Esophagus muscularis mucosa (tissue), 4 donors: Measurements from ENCODE around the gene ST6GALNAC3. TPM values are rescaled to one million over a fixed set of nuclear protein-coding genes. Genes with fewer than 3 reads are reported as not detected.
"Not testable (repeated sequence)": the region's sequence is repeated elsewhere in the genome, so short reads cannot be mapped to it uniquely, and the experiment has no call there.

Source experiments
- DNase-seq: peaks from one replicate; pipeline ENCODE4 v3.0.0-alpha.2; 2017; ENCODE audit errors: extremely low spot score
- H3K27ac ChIP-seq, 4 donors: fragments of 200-600 bp; sonication (generic); replicated peaks in 1 of 4; 1 replicate in 3 of 4; 2 replicates in 1 of 4; pipeline ENCODE4 v1.5.1; 2016 to 2019; ENCODE audit warnings: mild to moderate bottlenecking in 1 of 4
- H3K27me3 ChIP-seq, 4 donors: fragments of 200-600 bp; sonication (generic); one replicate each; pipeline versions ENCODE4 v1.5.1 to v1.6.0; 2016 to 2019
- H3K36me3 ChIP-seq, 4 donors: fragments of 200-600 bp; sonication (generic); one replicate each; pipeline ENCODE4 v1.5.1; 2016 to 2019
- H3K4me1 ChIP-seq, 4 donors: fragments of 200-600 bp; sonication (generic); one replicate each; pipeline ENCODE4 v1.5.1; 2016 to 2019
- H3K4me3 ChIP-seq, 4 donors: fragments of 200-600 bp; sonication (generic); 1 replicate in 2 of 4; 2 replicates in 2 of 4; pipeline ENCODE4 v1.5.1; 2016 to 2019; ENCODE audit warnings: mild to moderate bottlenecking in 4 of 4, moderate library complexity in 1 of 4
- H3K9me3 ChIP-seq, 4 donors: fragments of 200-600 bp; sonication (generic); 1 replicate in 3 of 4; 2 replicates in 1 of 4; pipeline ENCODE4 v1.5.1; 2016 to 2019
- EP300 ChIP-seq: sonication (generic); formaldehyde crosslinking; IDR thresholded peaks from one replicate; pipeline ENCODE4 v1.6.1; 2017; ENCODE audit warnings: antibody characterized with exemption
- POLR2A ChIP-seq: fragments of 450-650 bp; IDR thresholded peaks from one replicate; pipeline ENCODE4 v1.6.1; 2017; ENCODE audit warnings: antibody characterized with exemption, moderate library complexity, mild to moderate bottlenecking, low read depth
- POLR2AphosphoS5 ChIP-seq, 2 donors: sonication (generic); formaldehyde crosslinking; IDR thresholded peaks; one replicate each; pipeline ENCODE4 v1.6.1; 2017; ENCODE audit warnings: antibody characterized with exemption in 2 of 2
- WGBS: methylation state at CpG from one replicate; pipeline ENCODE4 v1.1.5; 2018; 5-methylcytosine and 5-hydroxymethylcytosine counted together
- intact Hi-C: fragments of 100-400 bp; cut with DNase I; formaldehyde crosslinking; loops from one replicate; pipeline ENCODE4 v1.15.1; 2023
- total RNA-seq, 4 donors: library from RNA; depleted of rRNA; stranded (reverse); fragments of >200 nt; gene quantifications; one replicate each; pipeline versions ENCODE4 v1.1.0 to v1.2.1, GENCODE V29; 2016
- TF ChIP-seq, protein P1 (sequence below), 3 experiments: fragments of 200-600 bp in 2 of 3; fragments of 450-650 bp in 1 of 3; sonication (generic) in 2 of 3; IDR thresholded peaks; one replicate each; pipeline ENCODE4 v1.5.1; 2017 to 2019; ENCODE audit warnings: antibody characterized with exemption in 3 of 3, mild to moderate bottlenecking in 2 of 3, moderate library complexity in 1 of 3

ST6GALNAC3 gene
- total RNA-seq, 4 donors from 2014 or later, result 2.1 to 6.8 (median 4.8) TPM

GRCh38 chr1:76115171-76115570 is 40.6 kb downstream of the ST6GALNAC3 start:
- Histone ChIP-seq H3K9me3 (no peaks in the 10 kb centered on the region), H3K27me3 (no peaks in the 10 kb centered on the region), H3K4me1 (peaks cover 0 to 9% (median 7%) of the 10 kb centered on the region in 4 donors), H3K36me3 (no peaks in the 10 kb centered on the region), H3K27ac (no peak overlapping the region), H3K4me3 (no peak overlapping the region)
- WGBS, result 90% methylated on average over 2 of the region's 2 CpGs
- TF ChIP-seq EP300 (no peak), POLR2A (no peak), POLR2AphosphoS5 (IDR thresholded peaks at IDR 0.05) (no peak)
- TF ChIP-seq, protein P1, sequence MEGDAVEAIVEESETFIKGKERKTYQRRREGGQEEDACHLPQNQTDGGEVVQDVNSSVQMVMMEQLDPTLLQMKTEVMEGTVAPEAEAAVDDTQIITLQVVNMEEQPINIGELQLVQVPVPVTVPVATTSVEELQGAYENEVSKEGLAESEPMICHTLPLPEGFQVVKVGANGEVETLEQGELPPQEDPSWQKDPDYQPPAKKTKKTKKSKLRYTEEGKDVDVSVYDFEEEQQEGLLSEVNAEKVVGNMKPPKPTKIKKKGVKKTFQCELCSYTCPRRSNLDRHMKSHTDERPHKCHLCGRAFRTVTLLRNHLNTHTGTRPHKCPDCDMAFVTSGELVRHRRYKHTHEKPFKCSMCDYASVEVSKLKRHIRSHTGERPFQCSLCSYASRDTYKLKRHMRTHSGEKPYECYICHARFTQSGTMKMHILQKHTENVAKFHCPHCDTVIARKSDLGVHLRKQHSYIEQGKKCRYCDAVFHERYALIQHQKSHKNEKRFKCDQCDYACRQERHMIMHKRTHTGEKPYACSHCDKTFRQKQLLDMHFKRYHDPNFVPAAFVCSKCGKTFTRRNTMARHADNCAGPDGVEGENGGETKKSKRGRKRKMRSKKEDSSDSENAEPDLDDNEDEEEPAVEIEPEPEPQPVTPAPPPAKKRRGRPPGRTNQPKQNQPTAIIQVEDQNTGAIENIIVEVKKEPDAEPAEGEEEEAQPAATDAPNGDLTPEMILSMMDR (IDR thresholded peaks at IDR 0.05), result no peak
- intact Hi-C loops, result no loop called here
- no peak for DNase-seq

DNA sequence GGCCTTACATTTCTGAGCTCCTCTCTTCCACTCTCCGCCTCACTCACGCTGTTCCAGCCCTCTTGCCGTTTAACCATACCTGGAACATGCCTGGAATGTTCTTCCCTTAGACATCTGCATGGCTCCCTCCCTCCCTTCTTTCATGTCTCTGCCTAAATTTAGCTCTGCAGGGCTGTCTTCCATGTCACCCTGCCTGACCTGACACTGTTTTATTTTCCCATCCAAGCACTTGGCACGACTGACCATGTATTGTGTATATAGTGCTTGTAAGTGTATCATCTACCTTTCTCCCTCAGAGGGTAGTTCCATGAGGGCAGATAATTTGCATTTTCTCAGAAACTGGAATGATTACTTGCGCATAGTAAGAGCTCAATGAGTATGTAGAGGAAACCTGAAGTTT is 47.3 kb downstream of the ST6GALNAC3 start:
- Histone ChIP-seq H3K27ac (no peak overlapping the region), H3K27me3 (no peaks in the 10 kb centered on the region), H3K9me3 (no peaks in the 10 kb centered on the region), H3K36me3 (no peaks in the 10 kb centered on the region), H3K4me1 (peaks cover 0 to 13% (median 10%) of the 10 kb centered on the region in 4 donors), H3K4me3 (no peak overlapping the region)
- WGBS, result 50% methylated on average over 5 of the region's 5 CpGs
- DNase-seq, result no peak
- TF ChIP-seq POLR2AphosphoS5 (IDR thresholded peaks at IDR 0.05) (no peak), POLR2A (no peak), EP300 (no peak)
- TF ChIP-seq, protein P1 (IDR thresholded peaks at IDR 0.05), result no peak
- intact Hi-C loops, result no loop called here

GRCh38 chr1:76122271-76122670 is 47.7 kb downstream of the ST6GALNAC3 start:
- WGBS, result 89% methylated on average over 5 of the region's 5 CpGs
- no peak for DNase-seq
- H3K36me3 ChIP-seq, result no peaks in the 10 kb centered on the region
- no peak overlapping the region for H3K27ac ChIP-seq
- H3K27me3 ChIP-seq, result no peaks in the 10 kb centered on the region
- H3K4me3 ChIP-seq, result no peak overlapping the region
- intact Hi-C loops, result no loop called here
- H3K4me1 ChIP-seq, result peaks cover 0 to 13% (median 10%) of the 10 kb centered on the region in 4 donors
- H3K9me3 ChIP-seq, result no peaks in the 10 kb centered on the region
- TF ChIP-seq POLR2A (no peak), POLR2AphosphoS5 (IDR thresholded peaks at IDR 0.05) (no peak), EP300 (no peak)
- TF ChIP-seq, protein P1 (IDR thresholded peaks at IDR 0.05), result no peak

GRCh38 chr1:76123411-76124064 is 49.0 kb downstream of the ST6GALNAC3 start:
- H3K36me3 ChIP-seq, H3K9me3 ChIP-seq, H3K27me3 ChIP-seq, intact Hi-C loops, H3K4me3 ChIP-seq, H3K27ac ChIP-seq, DNase-seq: not testable (repeated sequence)
- WGBS, result 91% methylated on average over 5 of the region's 5 CpGs
- peaks cover 0 to 13% (median 10%) of the 10 kb centered on the region in 4 donors for H3K4me1 ChIP-seq

GRCh38 chr1:76124196-76124595 is 49.6 kb downstream of the ST6GALNAC3 start:
- TF ChIP-seq POLR2AphosphoS5 (IDR thresholded peaks at IDR 0.05) (no peak), EP300 (no peak), POLR2A (no peak)
- TF ChIP-seq, protein P1 (IDR thresholded peaks at IDR 0.05), result no peak
- no peak overlapping the region for H3K27ac ChIP-seq
- WGBS, result 84% methylated on average over 7 of the region's 7 CpGs
- peaks cover 0 to 13% (median 10%) of the 10 kb centered on the region in 4 donors for H3K4me1 ChIP-seq
- no peak for DNase-seq
- no peaks in the 10 kb centered on the region for H3K9me3 ChIP-seq
- no peak overlapping the region for H3K4me3 ChIP-seq
- intact Hi-C loops, result no loop called here
- no peaks in the 10 kb centered on the region for H3K27me3 ChIP-seq
- H3K36me3 ChIP-seq, result no peaks in the 10 kb centered on the region
